ENCODE data around the gene CARD10.

CARD10 gene

GRCh38 chr22:37525746-37526350 is 6.6 kb upstream of the CARD10 start:
- no peak for DNase-seq (ENCODE audit: low spot score)

GRCh38 chr22:37525073-37525745 is 6.0 kb upstream of the CARD10 start:
- DNase-seq (ENCODE audit: low spot score), result peak; percentile 95

- DNase-seq (ENCODE audit: low spot score), result no peak
Observed at GRCh38 chr22:37522482-37522881, 3.3 kb upstream of the CARD10 start.

GRCh38 chr22:37521236-37521739 is 2.1 kb upstream of the CARD10 start:
- DNase-seq (ENCODE audit: low spot score), result no peak

GRCh38 chr22:37520776-37521191 is 1.6 kb upstream of the CARD10 start:
- no peak for DNase-seq (ENCODE audit: low spot score)

GRCh38 chr22:37518509-37519267 is 527 bp downstream of the CARD10 start:
- no peak for DNase-seq (ENCODE audit: low spot score)

GRCh38 chr22:37517826-37518450 is 1.3 kb downstream of the CARD10 start:
- no peak for DNase-seq (ENCODE audit: low spot score)

GRCh38 chr22:37516456-37516855 is 2.8 kb downstream of the CARD10 start:
- no peak for DNase-seq (ENCODE audit: low spot score)

GRCh38 chr22:37515901-37516300 is 3.3 kb downstream of the CARD10 start:
- DNase-seq (ENCODE audit: low spot score), result no peak

GRCh38 chr22:37514526-37515051 is 4.6 kb downstream of the CARD10 start:
- DNase-seq (ENCODE audit: low spot score), result no peak

- DNase-seq (ENCODE audit: low spot score), result no peak
Observed at GRCh38 chr22:37511395-37512104, 7.7 kb downstream of the CARD10 start.

GRCh38 chr22:37510091-37510490 is 9.1 kb downstream of the CARD10 start:
- no peak for DNase-seq (ENCODE audit: low spot score)

- DNase-seq (ENCODE audit: low spot score), result no peak
Observed at GRCh38 chr22:37509059-37509860, 10.0 kb downstream of the CARD10 start.

GRCh38 chr22:37508431-37508992 is 10.7 kb downstream of the CARD10 start:
- no peak for DNase-seq (ENCODE audit: low spot score)

GRCh38 chr22:37507731-37508130 is 11.5 kb downstream of the CARD10 start:
- no peak for DNase-seq (ENCODE audit: low spot score)

- DNase-seq (ENCODE audit: low spot score), result no peak
Observed at GRCh38 chr22:37505989-37506388, 13.2 kb downstream of the CARD10 start.

GRCh38 chr22:37505565-37505964 is 13.7 kb downstream of the CARD10 start:
- DNase-seq (ENCODE audit: low spot score), result no peak

GRCh38 chr22:37504964-37505363 is 14.3 kb downstream of the CARD10 start:
- DNase-seq (ENCODE audit: low spot score), result no peak

GRCh38 chr22:37503850-37504249 is 15.4 kb downstream of the CARD10 start:
- DNase-seq (ENCODE audit: low spot score), result no peak

GRCh38 chr22:37503183-37503683 is 16.0 kb downstream of the CARD10 start:
- DNase-seq (ENCODE audit: low spot score), result no peak

All from GM03348 (cell line).